ENCODE data around the gene MOB1A. TPM values are rescaled to one million over a fixed set of nuclear protein-coding genes. Genes with fewer than 3 reads are reported as not detected.
A peak's percentile ranks its signal among the peaks of the same experiment; 100 is the strongest.
"Not testable (repeated sequence)": the region's sequence is repeated elsewhere in the genome, so short reads cannot be mapped to it uniquely, and the experiment has no call there.

The MOB1A gene
- total RNA-seq, 2 donors from 2014 or later, result 167 to 228 TPM

DNA sequence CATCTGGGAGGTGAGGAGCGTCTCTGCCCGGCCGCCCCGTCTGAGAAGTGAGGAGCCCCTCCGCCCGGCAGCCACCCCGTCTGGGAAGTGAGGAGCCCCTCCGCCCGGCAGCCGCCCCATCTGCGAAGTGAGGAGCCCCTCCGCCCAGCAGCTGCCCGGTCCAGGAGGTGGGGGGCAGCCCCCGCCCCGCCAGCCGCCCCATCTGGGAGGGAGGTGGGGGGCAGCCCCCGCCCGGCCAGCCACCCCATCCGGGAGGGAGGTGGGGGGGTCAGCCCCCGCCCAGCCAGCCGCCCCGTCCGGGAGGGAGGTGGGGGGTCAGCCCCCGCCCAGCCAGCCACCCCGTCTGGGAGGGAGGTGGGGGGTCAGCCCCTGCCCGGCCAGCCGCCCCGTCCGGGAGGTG is 54.7 kb downstream of the MOB1A start:
- Mint-ChIP-seq H3K9me3 (peaks cover 11% of the 10 kb centered on the region), H3K4me1 (ENCODE audit: low read depth in 2 of 2) (peaks cover 8 to 11% of the 10 kb centered on the region in 2 donors), H3K36me3 (peaks cover 19% of the 10 kb centered on the region)
- not testable (repeated sequence) for H3K27me3 Mint-ChIP-seq; DNase-seq (ENCODE audit: low spot score); H3K27ac Mint-ChIP-seq; H3K4me3 Mint-ChIP-seq; ATAC-seq

GRCh38 chr2:74121846-74122245 is 56.8 kb downstream of the MOB1A start:
- peaks cover 8 to 11% of the 10 kb centered on the region in 2 donors for H3K4me1 Mint-ChIP-seq (ENCODE audit: low read depth in 2 of 2)
- H3K27ac Mint-ChIP-seq; DNase-seq (ENCODE audit: low spot score); ATAC-seq; H3K27me3 Mint-ChIP-seq; H3K4me3 Mint-ChIP-seq: not testable (repeated sequence)
- peaks cover 19% of the 10 kb centered on the region for H3K36me3 Mint-ChIP-seq
- peaks cover 11% of the 10 kb centered on the region for H3K9me3 Mint-ChIP-seq

GRCh38 chr2:74119912-74120825 is 58.5 kb downstream of the MOB1A start:
- DNase-seq (ENCODE audit: low spot score), result peak; percentile 91
- Mint-ChIP-seq H3K36me3 (peaks cover 19% of the 10 kb centered on the region), H3K9me3 (peaks cover 11% of the 10 kb centered on the region), H3K27me3 (peaks cover 2% of the 10 kb centered on the region in 2 donors), H3K27ac (peak overlapping the region; percentile 80 to 86), H3K4me3 (peak overlapping the region; percentile 83), H3K4me1 (ENCODE audit: low read depth in 2 of 2) (peaks cover 8 to 11% of the 10 kb centered on the region in 2 donors)
- ATAC-seq, result peak; percentile 98 to 99

DNA sequence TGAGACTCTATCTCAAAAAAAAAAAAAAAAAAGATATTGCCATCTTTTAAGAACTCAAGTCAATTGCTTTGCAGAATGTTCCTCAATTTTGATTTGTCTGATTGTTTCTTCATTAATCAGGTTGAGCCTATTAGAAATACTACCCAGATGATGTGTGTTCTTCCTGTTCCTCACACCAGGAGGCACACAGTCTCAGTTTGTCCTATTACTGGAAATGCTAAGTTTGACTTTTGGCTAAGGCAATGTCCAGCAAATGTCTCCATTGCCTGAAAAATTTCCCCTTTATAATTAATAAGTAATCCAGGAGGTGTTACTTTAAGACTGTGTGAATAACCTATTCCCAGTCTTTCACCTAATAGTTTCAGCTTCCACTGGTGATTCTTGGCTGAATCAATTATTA is 59.3 kb downstream of the MOB1A start:
- DNase-seq (ENCODE audit: low spot score) (no peak), ATAC-seq (no peak)
- Mint-ChIP-seq H3K36me3 (peaks cover 23% of the 10 kb centered on the region), H3K4me1 (ENCODE audit: low read depth in 2 of 2) (peaks cover 8 to 11% of the 10 kb centered on the region in 2 donors), H3K27ac (peak overlapping the region; percentile 80 to 86), H3K4me3 (peak overlapping the region; percentile 83), H3K9me3 (peaks cover 11% of the 10 kb centered on the region), H3K27me3 (peaks cover 7% of the 10 kb centered on the region in 2 donors)

GRCh38 chr2:74111380-74111779 is 67.3 kb downstream of the MOB1A start:
- no peaks in the 10 kb centered on the region for H3K9me3 Mint-ChIP-seq
- H3K4me3 Mint-ChIP-seq, result no peak overlapping the region
- H3K36me3 Mint-ChIP-seq, result peaks cover 4% of the 10 kb centered on the region
- ATAC-seq (no peak), DNase-seq (ENCODE audit: low spot score) (no peak)
- no peak overlapping the region for H3K27ac Mint-ChIP-seq
- H3K27me3 Mint-ChIP-seq, result peaks cover 7% of the 10 kb centered on the region in 2 donors
- peaks cover 0 to 5% of the 10 kb centered on the region in 2 donors for H3K4me1 Mint-ChIP-seq (ENCODE audit: low read depth in 2 of 2)

GRCh38 chr2:74110537-74110936 is 68.1 kb downstream of the MOB1A start:
- Mint-ChIP-seq H3K27ac (no peak overlapping the region), H3K36me3 (peaks cover 4% of the 10 kb centered on the region), H3K4me3 (no peak overlapping the region), H3K4me1 (ENCODE audit: low read depth in 2 of 2) (peaks cover 0 to 8% of the 10 kb centered on the region in 2 donors), H3K27me3 (peaks cover 7% of the 10 kb centered on the region in 2 donors), H3K9me3 (no peaks in the 10 kb centered on the region)
- DNase-seq (ENCODE audit: low spot score), result no peak
- ATAC-seq, result no peak

DNA sequence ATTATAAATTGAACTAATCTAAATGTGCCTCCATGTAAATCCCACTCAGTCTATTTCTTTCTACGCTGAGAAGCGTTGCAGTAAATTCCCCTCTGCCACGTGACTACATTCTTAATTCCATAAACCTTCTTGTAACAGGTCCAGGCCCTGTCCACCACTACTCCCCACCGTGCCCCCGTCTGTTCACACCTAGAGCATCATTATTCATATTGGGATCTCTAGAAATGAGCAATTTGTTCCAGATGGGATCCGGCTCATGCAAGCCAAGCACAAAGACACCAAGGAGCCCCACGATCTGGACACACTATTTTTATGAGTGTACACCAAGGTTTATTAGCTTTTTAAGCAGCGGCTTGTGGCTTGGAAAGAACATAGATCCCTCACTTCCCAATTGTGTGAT is 69.1 kb downstream of the MOB1A start:
- Mint-ChIP-seq H3K36me3 (no peaks in the 10 kb centered on the region), H3K4me3 (no peak overlapping the region), H3K27me3 (no peaks in the 10 kb centered on the region), H3K27ac (no peak overlapping the region), H3K4me1 (ENCODE audit: low read depth in 2 of 2) (peaks cover 0 to 10% of the 10 kb centered on the region in 2 donors), H3K9me3 (no peaks in the 10 kb centered on the region)
- no peak for ATAC-seq
- no peak for DNase-seq (ENCODE audit: low spot score)

DNA sequence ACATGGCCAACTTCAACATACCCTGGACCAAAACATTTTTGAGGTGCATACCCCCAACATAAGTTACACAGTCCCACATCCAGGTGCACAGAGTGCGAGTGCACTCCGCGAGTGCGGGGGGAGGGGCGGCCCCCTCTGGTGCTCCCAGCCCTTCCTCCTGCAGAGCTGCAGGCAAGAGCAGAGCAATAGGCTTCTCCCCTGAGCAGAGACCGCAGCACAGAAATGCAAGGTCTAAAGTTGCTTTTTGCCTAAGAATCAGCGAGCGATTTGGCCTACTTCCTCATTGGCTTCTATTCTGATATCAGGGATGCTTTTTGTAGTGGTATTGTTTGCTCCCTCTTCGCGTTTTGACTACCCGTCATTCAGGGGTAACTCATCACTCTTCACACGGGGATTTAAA is 71.6 kb downstream of the MOB1A start:
- DNase-seq (ENCODE audit: low spot score) (no peak), ATAC-seq (no peak)
- Mint-ChIP-seq H3K4me1 (ENCODE audit: low read depth in 2 of 2) (peaks cover 9 to 23% of the 10 kb centered on the region in 2 donors), H3K4me3 (no peak overlapping the region), H3K27me3 (no peaks in the 10 kb centered on the region), H3K36me3 (no peaks in the 10 kb centered on the region), H3K9me3 (no peaks in the 10 kb centered on the region), H3K27ac (no peak overlapping the region)

- Mint-ChIP-seq H3K27ac (no peak overlapping the region), H3K9me3 (no peaks in the 10 kb centered on the region), H3K27me3 (no peaks in the 10 kb centered on the region), H3K4me1 (ENCODE audit: low read depth in 2 of 2) (peaks cover 9 to 23% of the 10 kb centered on the region in 2 donors), H3K4me3 (no peak overlapping the region), H3K36me3 (no peaks in the 10 kb centered on the region)
- ATAC-seq (no peak), DNase-seq (ENCODE audit: low spot score) (no peak)
These were observed 73.3 kb downstream of the MOB1A start for GRCh38 chr2:74105413-74105812.

- Mint-ChIP-seq H3K4me1 (ENCODE audit: low read depth in 2 of 2) (peaks cover 9 to 23% of the 10 kb centered on the region in 2 donors), H3K4me3 (no peak overlapping the region), H3K27me3 (no peaks in the 10 kb centered on the region), H3K27ac (peak overlapping the region in 1 of 2 donors; percentile 29), H3K36me3 (no peaks in the 10 kb centered on the region), H3K9me3 (no peaks in the 10 kb centered on the region)
- DNase-seq (ENCODE audit: low spot score) (no peak), ATAC-seq (no peak)
These were observed 73.8 kb downstream of the MOB1A start for GRCh38 chr2:74104839-74105238.

DNA sequence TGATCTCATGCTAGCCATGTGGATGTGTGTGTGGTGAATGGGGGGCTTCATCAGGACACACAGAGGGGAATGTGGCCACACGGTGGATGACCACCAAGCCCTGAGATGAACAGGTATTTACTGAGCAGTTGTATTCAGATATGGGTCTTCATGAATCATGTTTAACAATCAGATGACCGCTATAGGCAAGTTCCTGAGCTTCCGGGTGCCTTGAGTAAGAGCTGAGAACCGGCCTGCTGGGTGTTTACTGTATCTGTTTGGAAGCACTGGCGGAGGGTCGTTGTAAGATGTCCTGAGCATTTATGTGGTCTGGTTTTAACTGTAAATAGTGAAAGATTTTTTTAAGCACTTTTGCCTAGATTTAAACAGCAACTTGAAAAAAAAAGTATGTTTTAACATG is 74.9 kb downstream of the MOB1A start:
- Mint-ChIP-seq H3K4me3 (no peak overlapping the region), H3K36me3 (no peaks in the 10 kb centered on the region), H3K4me1 (ENCODE audit: low read depth in 2 of 2) (peaks cover 9 to 22% of the 10 kb centered on the region in 2 donors), H3K27me3 (no peaks in the 10 kb centered on the region), H3K9me3 (no peaks in the 10 kb centered on the region), H3K27ac (peak overlapping the region in 1 of 2 donors; percentile 62)
- ATAC-seq (no peak), DNase-seq (ENCODE audit: low spot score) (no peak)

Other genes starting within 250 kb of the MOB1A start
- gene TET3, start 194.0 kb downstream of the MOB1A start, total RNA-seq, result 10 to 100 TPM; 29.3 to 70.3 TPM
- gene BOLA3, start 31.0 kb downstream of the MOB1A start, total RNA-seq, result 10 to 100 TPM; 68.0 to 72.5 TPM
- 100 to 1,000 TPM; 384 to 480 TPM for gene MTHFD2, start 19.7 kb upstream of the MOB1A start, total RNA-seq
- gene SLC4A5, start 164.5 kb upstream of the MOB1A start, total RNA-seq, result 1 to 10 TPM; 1.2 to 3.2 TPM
- gene DCTN1, start 201.4 kb upstream of the MOB1A start, total RNA-seq, result 100 to 1,000 TPM in 1 of 2 donors, 10 to 100 TPM in 1; 97.8 to 106 TPM
- 1 to 10 TPM; 1.7 to 2.2 TPM for gene C2orf81, start 242.7 kb upstream of the MOB1A start, total RNA-seq
- gene WDR54, start 242.9 kb upstream of the MOB1A start, total RNA-seq, result 10 to 100 TPM; 41.8 to 44.9 TPM